GM12865 (cell line): ENCODE results near the gene ASPSCR1.

Source experiments
- DNase-seq: peaks from one replicate; pipeline ENCODE4 v3.0.0; 2010; ENCODE audit warnings: low read depth
- H3K4me3 ChIP-seq: 2 replicates; pipeline ENCODE4 v1.5.1; 2011; ENCODE audit warnings: mild to moderate bottlenecking, low read depth, low read length, control low read depth
- TF ChIP-seq, protein P1 (sequence below): IDR thresholded peaks from 2 replicates; pipeline ENCODE4 v1.5.1; 2011; ENCODE audit warnings: low read length, control low read depth, low read depth, inconsistent platforms; ENCODE audit not compliant: insufficient read depth; ENCODE audit errors: missing control alignments

Gene ASPSCR1

DNA sequence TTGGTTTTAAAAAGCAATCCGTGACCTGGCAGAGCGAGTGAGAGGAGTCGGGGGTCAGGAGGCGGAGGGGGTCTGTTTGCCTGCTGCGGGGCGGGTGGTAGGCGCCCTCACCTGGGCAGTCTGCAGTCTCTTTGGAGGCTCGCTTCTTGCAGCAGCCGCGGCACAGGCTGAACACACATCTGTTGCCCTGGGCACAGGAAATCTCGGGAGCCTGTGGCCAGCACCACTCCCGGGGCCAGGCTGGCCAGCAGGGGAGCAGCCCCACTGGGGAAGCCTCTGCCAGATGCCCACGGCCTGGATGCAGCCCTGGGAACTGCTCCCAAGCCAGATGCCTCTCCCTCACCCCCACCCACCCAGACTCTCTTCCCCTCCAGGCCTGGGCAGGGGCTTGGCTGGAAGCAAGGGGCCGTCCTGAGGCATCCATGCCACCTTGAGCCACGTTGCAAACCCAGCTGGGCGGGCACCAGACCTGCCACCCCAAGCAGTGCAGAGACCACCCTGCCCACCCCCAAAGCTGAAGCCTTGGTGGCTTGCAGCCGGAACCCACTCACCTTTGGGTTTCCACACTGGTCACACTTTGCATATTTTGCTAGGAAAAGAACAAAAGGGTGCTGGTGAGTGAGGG is 80.9 kb downstream of the ASPSCR1 start:
- DNase-seq, result no peak
- no peak overlapping the region for H3K4me3 ChIP-seq
- TF ChIP-seq, protein P1, sequence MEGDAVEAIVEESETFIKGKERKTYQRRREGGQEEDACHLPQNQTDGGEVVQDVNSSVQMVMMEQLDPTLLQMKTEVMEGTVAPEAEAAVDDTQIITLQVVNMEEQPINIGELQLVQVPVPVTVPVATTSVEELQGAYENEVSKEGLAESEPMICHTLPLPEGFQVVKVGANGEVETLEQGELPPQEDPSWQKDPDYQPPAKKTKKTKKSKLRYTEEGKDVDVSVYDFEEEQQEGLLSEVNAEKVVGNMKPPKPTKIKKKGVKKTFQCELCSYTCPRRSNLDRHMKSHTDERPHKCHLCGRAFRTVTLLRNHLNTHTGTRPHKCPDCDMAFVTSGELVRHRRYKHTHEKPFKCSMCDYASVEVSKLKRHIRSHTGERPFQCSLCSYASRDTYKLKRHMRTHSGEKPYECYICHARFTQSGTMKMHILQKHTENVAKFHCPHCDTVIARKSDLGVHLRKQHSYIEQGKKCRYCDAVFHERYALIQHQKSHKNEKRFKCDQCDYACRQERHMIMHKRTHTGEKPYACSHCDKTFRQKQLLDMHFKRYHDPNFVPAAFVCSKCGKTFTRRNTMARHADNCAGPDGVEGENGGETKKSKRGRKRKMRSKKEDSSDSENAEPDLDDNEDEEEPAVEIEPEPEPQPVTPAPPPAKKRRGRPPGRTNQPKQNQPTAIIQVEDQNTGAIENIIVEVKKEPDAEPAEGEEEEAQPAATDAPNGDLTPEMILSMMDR, result no peak

- no peak for DNase-seq
- no peak overlapping the region for H3K4me3 ChIP-seq
- TF ChIP-seq, protein P1, result no peak
Measured at GRCh38 chr17:82058855-82059249, 81.4 kb downstream of the ASPSCR1 start.

- TF ChIP-seq, protein P1, result no peak
- DNase-seq, result no peak
- H3K4me3 ChIP-seq, result no peak overlapping the region
Measured at GRCh38 chr17:82059272-82060000, 82.0 kb downstream of the ASPSCR1 start.

GRCh38 chr17:82060001-82060380 is 82.6 kb downstream of the ASPSCR1 start:
- TF ChIP-seq, protein P1, result no peak
- no peak overlapping the region for H3K4me3 ChIP-seq
- no peak for DNase-seq

- H3K4me3 ChIP-seq, result no peak overlapping the region
- no peak for DNase-seq
- TF ChIP-seq, protein P1, result no peak
Measured at GRCh38 chr17:82060614-82061013, 83.2 kb downstream of the ASPSCR1 start.

GRCh38 chr17:82061047-82061925 is 83.9 kb downstream of the ASPSCR1 start:
- no peak for DNase-seq
- TF ChIP-seq, protein P1, result no peak

More at GRCh38 chr17:82061047-82061925, 83.9 kb downstream of the ASPSCR1 start:
- no peak overlapping the region for H3K4me3 ChIP-seq
